IPS-18a (cell line): Measurements from ENCODE around the gene GABBR2.

Experiments
- H3K27ac ChIP-seq: one replicate; pipeline ENCODE4 v1.5.1; 2013; ENCODE audit warnings: low read length
- H3K27me3 ChIP-seq: one replicate; pipeline ENCODE4 v1.6.1; 2013; ENCODE audit warnings: mild to moderate bottlenecking, low read length; ENCODE audit not compliant: control insufficient read depth, insufficient read depth
- H3K36me3 ChIP-seq: one replicate; pipeline ENCODE4 v1.6.1; 2013; ENCODE audit warnings: low read depth, low read length; ENCODE audit not compliant: control insufficient read depth
- H3K4me1 ChIP-seq: one replicate; pipeline ENCODE4 v1.6.1; 2013; ENCODE audit warnings: low read depth, low read length; ENCODE audit not compliant: control insufficient read depth
- H3K4me3 ChIP-seq: one replicate; pipeline ENCODE4 v1.5.1; 2013; ENCODE audit warnings: low read length
- H3K9ac ChIP-seq: one replicate; pipeline ENCODE4 v1.6.1; 2013; ENCODE audit warnings: mild to moderate bottlenecking, low read length, moderate library complexity
- H3K9me3 ChIP-seq: one replicate; pipeline ENCODE4 v1.6.1; 2013; ENCODE audit warnings: low read depth, low read length; ENCODE audit not compliant: control insufficient read depth

Gene GABBR2

GRCh38 chr9:98714833-98715232, 6.1 kb upstream of the GABBR2 start:
- H3K9ac ChIP-seq = no peak overlapping the region
- no peak overlapping the region for H3K4me3 ChIP-seq
- H3K36me3 ChIP-seq = no peaks in the 10 kb centered on the region
- no peaks in the 10 kb centered on the region for H3K4me1 ChIP-seq
- H3K9me3 ChIP-seq = no peaks in the 10 kb centered on the region
- no peak overlapping the region for H3K27ac ChIP-seq
- H3K27me3 ChIP-seq = peaks cover 30% of the 10 kb centered on the region

GRCh38 chr9:98712987-98713386, 4.3 kb upstream of the GABBR2 start:
- Histone ChIP-seq H3K4me3 (no peak overlapping the region), H3K27me3 (peaks cover 45% of the 10 kb centered on the region), H3K9me3 (no peaks in the 10 kb centered on the region), H3K9ac (no peak overlapping the region), H3K36me3 (no peaks in the 10 kb centered on the region), H3K4me1 (no peaks in the 10 kb centered on the region), H3K27ac (no peak overlapping the region)

- Histone ChIP-seq H3K9ac (no peak overlapping the region), H3K27me3 (peaks cover 72% of the 10 kb centered on the region), H3K36me3 (no peaks in the 10 kb centered on the region)
Measured at GRCh38 chr9:98709968-98710965, 1.5 kb upstream of the GABBR2 start.

GRCh38 chr9:98708103-98708932, 417 bp downstream of the GABBR2 start:
- no peak overlapping the region for H3K27ac ChIP-seq
- no peaks in the 10 kb centered on the region for H3K9me3 ChIP-seq
- peak overlapping the region; percentile 54 for H3K4me3 ChIP-seq
- no peak overlapping the region for H3K9ac ChIP-seq
- H3K4me1 ChIP-seq = no peaks in the 10 kb centered on the region
- peaks cover 79% of the 10 kb centered on the region for H3K27me3 ChIP-seq
- H3K36me3 ChIP-seq = no peaks in the 10 kb centered on the region

More at GRCh38 chr9:98709968-98710965, 1.5 kb upstream of the GABBR2 start:
- no peaks in the 10 kb centered on the region for H3K9me3 ChIP-seq
- peak overlapping the region; percentile 43 for H3K4me3 ChIP-seq
- H3K27ac ChIP-seq = no peak overlapping the region
- no peaks in the 10 kb centered on the region for H3K4me1 ChIP-seq

GRCh38 chr9:98707166-98708102, 1.3 kb downstream of the GABBR2 start:
- no peaks in the 10 kb centered on the region for H3K36me3 ChIP-seq
- H3K9me3 ChIP-seq = no peaks in the 10 kb centered on the region
- H3K4me3 ChIP-seq = peak overlapping the region; percentile 54
- no peaks in the 10 kb centered on the region for H3K4me1 ChIP-seq
- H3K27me3 ChIP-seq = peaks cover 75% of the 10 kb centered on the region
- H3K27ac ChIP-seq = no peak overlapping the region
- H3K9ac ChIP-seq = no peak overlapping the region

- Histone ChIP-seq H3K4me3 (peak overlapping the region; percentile 54), H3K4me1 (no peaks in the 10 kb centered on the region), H3K9me3 (no peaks in the 10 kb centered on the region), H3K36me3 (no peaks in the 10 kb centered on the region), H3K9ac (no peak overlapping the region), H3K27ac (no peak overlapping the region), H3K27me3 (peaks cover 68% of the 10 kb centered on the region)
Measured at GRCh38 chr9:98706651-98707165, 2.0 kb downstream of the GABBR2 start.

GRCh38 chr9:98702835-98703380, 5.8 kb downstream of the GABBR2 start:
- H3K36me3 ChIP-seq = no peaks in the 10 kb centered on the region
- no peak overlapping the region for H3K27ac ChIP-seq
- no peaks in the 10 kb centered on the region for H3K4me1 ChIP-seq
- H3K4me3 ChIP-seq = no peak overlapping the region
- H3K27me3 ChIP-seq = peaks cover 33% of the 10 kb centered on the region
- H3K9me3 ChIP-seq = no peaks in the 10 kb centered on the region
- H3K9ac ChIP-seq = no peak overlapping the region

- Histone ChIP-seq H3K27ac (no peak overlapping the region), H3K36me3 (no peaks in the 10 kb centered on the region), H3K4me3 (no peak overlapping the region), H3K9ac (no peak overlapping the region), H3K4me1 (no peaks in the 10 kb centered on the region), H3K27me3 (peaks cover 27% of the 10 kb centered on the region), H3K9me3 (no peaks in the 10 kb centered on the region)
Measured at GRCh38 chr9:98702340-98702739, 6.4 kb downstream of the GABBR2 start.

GRCh38 chr9:98701576-98701975, 7.2 kb downstream of the GABBR2 start:
- Histone ChIP-seq H3K27me3 (peaks cover 19% of the 10 kb centered on the region), H3K4me1 (no peaks in the 10 kb centered on the region), H3K9me3 (no peaks in the 10 kb centered on the region), H3K36me3 (no peaks in the 10 kb centered on the region), H3K4me3 (no peak overlapping the region), H3K9ac (no peak overlapping the region), H3K27ac (no peak overlapping the region)

GRCh38 chr9:98700801-98701200, 7.9 kb downstream of the GABBR2 start:
- H3K9ac ChIP-seq = no peak overlapping the region
- peaks cover 12% of the 10 kb centered on the region for H3K27me3 ChIP-seq
- no peak overlapping the region for H3K27ac ChIP-seq
- no peaks in the 10 kb centered on the region for H3K4me1 ChIP-seq
- no peak overlapping the region for H3K4me3 ChIP-seq
- no peaks in the 10 kb centered on the region for H3K36me3 ChIP-seq
- H3K9me3 ChIP-seq = no peaks in the 10 kb centered on the region
